Neural cell (in vitro differentiated cells): ENCODE results near the gene SLC17A9. TPM values are rescaled to one million over a fixed set of nuclear protein-coding genes. Genes with fewer than 3 reads are reported as not detected.
A peak's percentile ranks its signal among the peaks of the same experiment; 100 is the strongest.

ENCODE experiments used
- H2AFZ ChIP-seq: fragments of 200-600, 300-800 bp; sonication (generic), shearing (Covaris generic); 2 replicates; pipeline ENCODE4 v1.6.0; 2014; ENCODE audit warnings: low read depth, mild to moderate bottlenecking, antibody characterized with exemption, low read length, moderate library complexity
- H3F3A ChIP-seq: fragments of 200-600 bp; shearing (Covaris generic); 2 replicates; pipeline ENCODE4 v1.6.1; 2016; ENCODE audit warnings: mild to moderate bottlenecking, moderate library complexity, mixed read lengths, antibody characterized with exemption, low read length; ENCODE audit not compliant: insufficient read depth, poor library complexity, severe bottlenecking
- H3K27ac ChIP-seq: fragments of 200-600, 300-800 bp; sonication (generic), shearing (Covaris generic); 2 replicates; pipeline ENCODE4 v1.5.1; 2014; ENCODE audit warnings: mild to moderate bottlenecking, low read length, moderate library complexity
- H3K27me3 ChIP-seq: fragments of 300-800, 200-600 bp; sonication (generic), shearing (Covaris generic); 2 replicates; pipeline ENCODE4 v1.6.0; 2014; ENCODE audit warnings: mild to moderate bottlenecking, low read depth, low read length, moderate library complexity; ENCODE audit not compliant: insufficient read depth
- H3K36me3 ChIP-seq: fragments of 300-800, 200-600 bp; sonication (generic), shearing (Covaris generic); 2 replicates; pipeline ENCODE4 v1.5.1; 2014; ENCODE audit warnings: mild to moderate bottlenecking, antibody characterized with exemption, low read length, moderate library complexity; ENCODE audit not compliant: insufficient read depth
- H3K4me2 ChIP-seq: fragments of 300-800, 200-600 bp; sonication (generic), shearing (Covaris generic); 2 replicates; pipeline ENCODE4 v1.6.0; 2014; ENCODE audit warnings: mild to moderate bottlenecking, low read length
- H3K4me3 ChIP-seq: fragments of 300-800, 200-600 bp; sonication (generic), shearing (Covaris generic); 2 replicates; pipeline ENCODE4 v1.5.1; 2014; ENCODE audit warnings: mild to moderate bottlenecking, low read length, moderate library complexity
- H3K79me2 ChIP-seq: fragments of 200-600 bp; shearing (Covaris generic); replicated peaks from 2 replicates; pipeline ENCODE4 v1.6.0; 2014; ENCODE audit warnings: mild to moderate bottlenecking, low read length, moderate library complexity; ENCODE audit not compliant: insufficient read depth
- H3K9ac ChIP-seq: fragments of 300-800, 200-600 bp; sonication (generic), shearing (Covaris generic); 2 replicates; pipeline ENCODE4 v1.6.1; 2016; ENCODE audit warnings: mild to moderate bottlenecking, low read length, mixed read lengths
- H3K9me2 ChIP-seq: fragments of 200-600 bp; shearing (Covaris generic); 2 replicates; pipeline ENCODE4 v1.6.1; 2016; ENCODE audit warnings: mild to moderate bottlenecking, low read length, mixed read lengths; ENCODE audit not compliant: insufficient read depth
- H3K9me3 ChIP-seq: fragments of 200-600, 300-800 bp; sonication (generic), shearing (Covaris generic); 2 replicates; pipeline ENCODE4 v1.6.1; 2016; ENCODE audit warnings: mild to moderate bottlenecking, mixed run types, low read length, moderate library complexity, mixed read lengths
- H4K20me1 ChIP-seq: fragments of 200-600 bp; shearing (Covaris generic); 2 replicates; pipeline ENCODE4 v1.6.1; 2016; ENCODE audit warnings: mild to moderate bottlenecking, mixed run types; ENCODE audit not compliant: insufficient read depth
- CTCF ChIP-seq: fragments of 450-650 bp; IDR thresholded peaks from 2 replicates; pipeline ENCODE4 v1.5.1; 2014; ENCODE audit warnings: antibody characterized with exemption, mild to moderate bottlenecking, moderate library complexity; ENCODE audit not compliant: poor library complexity, severe bottlenecking
- EP300 ChIP-seq: fragments of 450-650 bp; conservative IDR thresholded peaks from 2 replicates; pipeline ENCODE4 v1.6.1; 2014; ENCODE audit warnings: antibody characterized with exemption, mild to moderate bottlenecking, moderate library complexity; ENCODE audit not compliant: poor library complexity, severe bottlenecking
- EZH2 ChIP-seq: fragments of 200-600, 300-800 bp; shearing (Covaris generic), sonication (generic); IDR thresholded peaks from 2 replicates; pipeline ENCODE4 v1.6.1; 2014; ENCODE audit warnings: antibody characterized with exemption, low read length, borderline replicate concordance, mild to moderate bottlenecking; ENCODE audit not compliant: insufficient read depth, poor library complexity, severe bottlenecking
- MXI1 ChIP-seq: fragments of 450-650 bp; conservative IDR thresholded peaks from 2 replicates; pipeline ENCODE4 v1.6.1; 2014; ENCODE audit warnings: antibody characterized with exemption, mild to moderate bottlenecking; ENCODE audit not compliant: poor library complexity, severe bottlenecking
- POLR2AphosphoS5 ChIP-seq: IDR thresholded peaks from 2 replicates; pipeline ENCODE4 v1.6.1; 2012
- RAD21 ChIP-seq: fragments of 450-650 bp; conservative IDR thresholded peaks from 2 replicates; pipeline ENCODE4 v1.6.1; 2014; ENCODE audit warnings: antibody characterized with exemption, mild to moderate bottlenecking, moderate library complexity
- REST ChIP-seq: IDR thresholded peaks from 2 replicates; pipeline ENCODE4 v1.6.1; 2012; ENCODE audit warnings: borderline replicate concordance
- SMC3 ChIP-seq: fragments of 450-650 bp; conservative IDR thresholded peaks from 2 replicates; pipeline ENCODE4 v1.6.1; 2014; ENCODE audit warnings: antibody characterized with exemption, mild to moderate bottlenecking, moderate library complexity; ENCODE audit not compliant: poor library complexity
- TAF1 ChIP-seq: IDR thresholded peaks from 2 replicates; pipeline ENCODE4 v1.6.1; 2012; ENCODE audit warnings: low read depth
- polyA plus RNA-seq: library from polyadenylated mRNA; depleted of rRNA; stranded (reverse); fragments of >200 nt; gene quantifications from 2 replicates; pipeline ENCODE4 v1.2.3, GENCODE V29; 2014

The SLC17A9 gene
- polyA plus RNA-seq, 1 donor from 2014 or later, result not detected

- Histone ChIP-seq H3K4me2 (no peak overlapping the region), H3F3A (no peaks in the 10 kb centered on the region), H3K9ac (peak overlapping the region; percentile 97), H3K27ac (peak overlapping the region; percentile 92), H3K36me3 (no peaks in the 10 kb centered on the region), H3K27me3 (no peaks in the 10 kb centered on the region), H3K4me3 (peak overlapping the region; percentile 85), H3K9me3 (no peaks in the 10 kb centered on the region), H4K20me1 (no peaks in the 10 kb centered on the region), H3K79me2 (peaks cover 83% of the 10 kb centered on the region), H2AFZ (peak overlapping the region; percentile 11), H3K9me2 (no peaks in the 10 kb centered on the region)
- TF ChIP-seq POLR2AphosphoS5 (peak; percentile 98), CTCF (no peak), TAF1 (peak; percentile 52), EZH2 (no peak), EP300 (peak; percentile 33), MXI1 (peak; percentile 92), SMC3 (no peak), REST (peak; percentile 76), RAD21 (no peak)
Observed at GRCh38 chr20:62937268-62938104, 15.0 kb upstream of the SLC17A9 start.

GRCh38 chr20:62938105-62938888 is 14.2 kb upstream of the SLC17A9 start, which contains the start of gene GID8:
TSS of gene GID8 (plus strand) at chr20:62938147. CDS start at chr20:62941503, 3,356 bp downstream.
- H2AFZ ChIP-seq, result peak within 1 kb of the TSS; percentile 24
- H3K36me3 ChIP-seq, result no peaks in the 10 kb centered on the region
- H3K4me2 ChIP-seq, result peak within 1 kb of the TSS; percentile 62
- peaks cover 79% of the 10 kb centered on the region for H3K79me2 ChIP-seq
- H3K9ac ChIP-seq, result peak within 1 kb of the TSS; percentile 97
- no peaks in the 10 kb centered on the region for H3F3A ChIP-seq
- H3K4me3 ChIP-seq, result peak within 1 kb of the TSS; percentile 85
- no peaks in the 10 kb centered on the region for H3K9me3 ChIP-seq
- TF ChIP-seq REST, result no peak
- TF ChIP-seq MXI1, result peak; percentile 19
- TF ChIP-seq EZH2, result no peak
- no peak for TF ChIP-seq EP300
- no peak for TF ChIP-seq CTCF
- peak; percentile 10 for TF ChIP-seq RAD21
- TF ChIP-seq SMC3, result no peak
- no peak for TF ChIP-seq TAF1
- no peak for TF ChIP-seq POLR2AphosphoS5
- no peaks in the 10 kb centered on the region for H3K27me3 ChIP-seq
- no peaks in the 10 kb centered on the region for H3K9me2 ChIP-seq
- H4K20me1 ChIP-seq, result no peaks in the 10 kb centered on the region
- H3K27ac ChIP-seq, result peak within 1 kb of the TSS; percentile 92
